Keratinocyte (primary cell): ENCODE data around the gene TPM1. TPM values are rescaled to one million over a fixed set of nuclear protein-coding genes. Genes with fewer than 3 reads are reported as not detected.

Experiments
- DNase-seq: peaks from one replicate; pipeline ENCODE4 v3.0.0-alpha.2; 2011; ENCODE audit warnings: low read depth, missing footprints, low spot score
- FAIRE-seq: peaks from 2 replicates; lab custom pipeline; 2011; peaks lifted over from hg19 to GRCh38; lab: Jason Lieb, UNC
- H2AFZ ChIP-seq: 2 replicates; pipeline ENCODE4 v1.6.0; 2012; ENCODE audit warnings: low read length, control low read depth, inconsistent platforms; ENCODE audit not compliant: control insufficient read depth
- H3K27ac ChIP-seq: 2 replicates; pipeline ENCODE4 v1.5.1; 2011; ENCODE audit warnings: low read length; ENCODE audit not compliant: control insufficient read depth, insufficient read depth
- H3K27me3 ChIP-seq: 3 replicates; pipeline ENCODE4 v1.6.0; 2011; ENCODE audit warnings: low read length; ENCODE audit not compliant: control insufficient read depth, insufficient read depth; ENCODE audit errors: extremely low read depth
- H3K36me3 ChIP-seq, 2 experiments: 2 replicates in 1 of 2; 3 replicates in 1 of 2; pipeline ENCODE4 v1.5.1; 2011; ENCODE audit warnings: low read length in 2 of 2, mild to moderate bottlenecking in 1 of 2; ENCODE audit not compliant: control insufficient read depth in 2 of 2, insufficient read depth in 2 of 2; ENCODE audit errors: extremely low read depth in 1 of 2
- H3K4me1 ChIP-seq: 3 replicates; pipeline ENCODE4 v1.5.1; 2011; ENCODE audit warnings: low read length; ENCODE audit not compliant: control insufficient read depth, insufficient read depth; ENCODE audit errors: extremely low read depth
- H3K4me2 ChIP-seq: 3 replicates; pipeline ENCODE4 v1.6.0; 2011; ENCODE audit warnings: low read depth, low read length; ENCODE audit not compliant: control insufficient read depth, insufficient read depth; ENCODE audit errors: extremely low read depth
- H3K4me3 ChIP-seq, 3 experiments: fragments of 200-600 bp in 1 of 3; sonication (generic) in 1 of 3; 2 replicates in 2 of 3; 3 replicates in 1 of 3; pipeline ENCODE4 v1.5.1; 2011 to 2016; ENCODE audit warnings: low read length in 3 of 3, mild to moderate bottlenecking in 3 of 3, control low read depth in 2 of 3, inconsistent platforms in 1 of 3, low read depth in 1 of 3, mixed read lengths in 1 of 3, mixed run types in 1 of 3, moderate library complexity in 1 of 3; ENCODE audit not compliant: control insufficient read depth in 2 of 3, insufficient read depth in 2 of 3; ENCODE audit errors: extremely low read depth in 1 of 3
- H3K79me2 ChIP-seq: 2 replicates; pipeline ENCODE4 v1.6.0; 2012; ENCODE audit warnings: low read length; ENCODE audit not compliant: control insufficient read depth, insufficient read depth
- H3K9ac ChIP-seq: 3 replicates; pipeline ENCODE4 v1.6.0; 2011; ENCODE audit warnings: low read length; ENCODE audit not compliant: control insufficient read depth, insufficient read depth; ENCODE audit errors: extremely low read depth
- H3K9me1 ChIP-seq: 3 replicates; pipeline ENCODE4 v1.6.0; 2011; ENCODE audit warnings: low read length; ENCODE audit not compliant: control insufficient read depth, insufficient read depth; ENCODE audit errors: extremely low read depth
- H3K9me3 ChIP-seq: 2 replicates; pipeline ENCODE4 v1.5.1; 2012; ENCODE audit warnings: low read depth, low read length; ENCODE audit not compliant: control insufficient read depth
- H4K20me1 ChIP-seq: 3 replicates; pipeline ENCODE4 v1.6.0; 2011; ENCODE audit warnings: low read length; ENCODE audit not compliant: control insufficient read depth, insufficient read depth; ENCODE audit errors: extremely low read depth
- CTCF ChIP-seq, 3 experiments: IDR thresholded peaks in 1 of 3; conservative IDR thresholded peaks in 1 of 3; optimal IDR thresholded peaks in 1 of 3; 2 replicates in 2 of 3; 3 replicates in 1 of 3; pipeline versions ENCODE3 to v1.5.1; 2011; ENCODE audit warnings: low read length in 3 of 3, mild to moderate bottlenecking in 3 of 3, moderate library complexity in 2 of 3, control low read depth in 1 of 3, inconsistent platforms in 1 of 3; ENCODE audit not compliant: insufficient read depth in 2 of 3; ENCODE audit errors: extremely low read depth in 1 of 3
- EZH2 ChIP-seq: IDR thresholded peaks from one replicate; pipeline ENCODE4 v1.6.1; 2012; ENCODE audit warnings: inconsistent platforms, mild to moderate bottlenecking, low read length, moderate library complexity
- dilution Hi-C: fragments of 300-500 bp; cut with MboI; formaldehyde crosslinking; loops from one replicate; pipeline ENCODE4 v1.7.0; 2020; ENCODE audit warnings: low sequenced_read_pairs; ENCODE audit not compliant: extremely low pct_ligation_motif_present
- polyA plus RNA-seq, 5 experiments: library from polyadenylated mRNA; depleted of rRNA in 3 of 5; stranded (reverse) in 3 of 5; stranded (forward) in 1 of 5; unstranded in 1 of 5; fragments of >200 nt; gene quantifications; 1 replicate in 1 of 5; 2 replicates in 3 of 5; 3 replicates in 1 of 5; pipeline versions ENCODE4 v1.2.1 to v1.2.3, GENCODE V29; 2011 to 2012; ENCODE audit warnings: missing spikeins in 2 of 5, low read depth in 1 of 5, low replicate concordance in 1 of 5

Gene TPM1
- polyA plus RNA-seq, 1 donor (not counting 4 experiments of a cell fraction or from before 2014, with no cell fraction given): 370 TPM

- Histone ChIP-seq H3K9me3 (no peaks in the 10 kb centered on the region), H3K4me3 (no peak overlapping the region), H2AFZ (no peak overlapping the region), H3K4me2 (no peak overlapping the region), H3K27me3 (no peaks in the 10 kb centered on the region), H4K20me1 (no peaks in the 10 kb centered on the region), H3K79me2 (no peaks in the 10 kb centered on the region), H3K27ac (no peak overlapping the region), H3K4me1 (no peaks in the 10 kb centered on the region), H3K9me1 (no peaks in the 10 kb centered on the region), H3K9ac (no peak overlapping the region), H3K36me3 (no peaks in the 10 kb centered on the region)
- TF ChIP-seq EZH2 (no peak), CTCF (optimal IDR thresholded peaks at IDR 0.05 in 1 of 3, IDR thresholded peaks at IDR 0.05 in 1 of 3, conservative IDR thresholded peaks at IDR 0.05 in 1 of 3; ENCODE audit: extremely low read depth in 1 of 3, insufficient read depth in 2 of 3, low read length in 3 of 3) (no peak)
- FAIRE-seq (no peak), DNase-seq (no peak)
- dilution Hi-C loops: loop anchor here (25.0 kb wide), 1 partner anchor 268 kb away; no protein-coding TSS in a partner anchor
Observed at GRCh38 chr15:63030101-63030551, 12.4 kb upstream of the TPM1 start.

- Histone ChIP-seq H2AFZ (no peak overlapping the region), H3K9me1 (no peaks in the 10 kb centered on the region), H3K79me2 (no peaks in the 10 kb centered on the region), H3K9ac (no peak overlapping the region), H3K27me3 (no peaks in the 10 kb centered on the region), H3K9me3 (peaks cover 2% of the 10 kb centered on the region), H3K36me3 (no peaks in the 10 kb centered on the region), H3K27ac (no peak overlapping the region), H3K4me3 (no peak overlapping the region), H3K4me2 (no peak overlapping the region), H3K4me1 (peaks cover 24% of the 10 kb centered on the region), H4K20me1 (no peaks in the 10 kb centered on the region)
- no peak for DNase-seq
- FAIRE-seq: no peak
- no peak for TF ChIP-seq EZH2
- no peak for TF ChIP-seq CTCF (optimal IDR thresholded peaks at IDR 0.05 in 1 of 3, IDR thresholded peaks at IDR 0.05 in 1 of 3, conservative IDR thresholded peaks at IDR 0.05 in 1 of 3; ENCODE audit: extremely low read depth in 1 of 3, insufficient read depth in 2 of 3, low read length in 3 of 3)
- dilution Hi-C loops: loop anchor here (25.0 kb wide), 1 partner anchor 272 kb away; no protein-coding TSS in a partner anchor
Observed at GRCh38 chr15:63034578-63034977, 8.0 kb upstream of the TPM1 start.
